Measurements from ENCODE around the gene MAMDC2. TPM values are rescaled to one million over a fixed set of nuclear protein-coding genes. Genes with fewer than 3 reads are reported as not detected.
"Not testable (repeated sequence)": the region's sequence is repeated elsewhere in the genome, so short reads cannot be mapped to it uniquely, and the experiment has no call there.

MAMDC2 gene
- total RNA-seq, 1 donor from 2014 or later = 4.0 TPM

DNA sequence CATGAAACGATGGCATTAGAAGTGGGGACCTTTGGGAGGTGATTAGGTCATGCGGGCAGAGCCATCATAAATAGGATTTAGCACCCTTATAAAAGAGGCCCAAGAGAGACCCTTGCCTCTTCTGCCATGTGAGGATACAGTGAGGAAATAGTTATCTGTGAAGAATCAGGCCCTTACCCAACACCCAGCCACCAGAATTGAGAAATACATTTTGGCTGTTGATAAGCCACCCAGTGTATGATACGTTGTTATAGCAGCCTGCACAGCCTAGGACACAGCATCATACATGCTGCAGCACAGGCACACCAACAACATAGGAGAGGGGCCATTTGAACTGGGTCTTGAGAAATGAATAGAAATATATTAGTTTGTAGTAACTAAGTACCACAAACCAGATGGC, 8.0 kb upstream of the MAMDC2 start:
- H3K27me3 Mint-ChIP-seq = peaks cover 12% of the 10 kb centered on the region

DNA sequence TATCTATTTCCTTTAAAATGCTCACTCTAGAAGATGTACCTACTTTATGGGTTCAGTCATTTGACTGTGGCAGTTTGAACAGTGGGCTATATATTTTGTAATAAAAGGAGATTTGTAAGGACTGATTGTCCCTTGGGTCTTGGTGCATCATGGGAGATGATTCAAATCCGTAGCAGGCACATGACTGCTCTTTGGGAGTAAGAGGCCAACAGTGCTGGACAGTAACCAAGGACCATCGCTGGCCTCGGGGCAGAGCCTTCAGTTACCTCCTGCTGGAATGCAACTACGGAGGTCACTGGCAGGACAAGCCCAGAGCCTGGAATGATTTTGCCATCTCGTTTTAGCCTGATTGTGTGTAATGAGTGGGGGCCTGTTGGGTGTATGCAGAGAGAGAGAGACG, 7.0 kb upstream of the MAMDC2 start:
- no peaks in the 10 kb centered on the region for H3K4me1 Mint-ChIP-seq (ENCODE audit: unreplicated experiment)
- TF ChIP-seq, protein P1, sequence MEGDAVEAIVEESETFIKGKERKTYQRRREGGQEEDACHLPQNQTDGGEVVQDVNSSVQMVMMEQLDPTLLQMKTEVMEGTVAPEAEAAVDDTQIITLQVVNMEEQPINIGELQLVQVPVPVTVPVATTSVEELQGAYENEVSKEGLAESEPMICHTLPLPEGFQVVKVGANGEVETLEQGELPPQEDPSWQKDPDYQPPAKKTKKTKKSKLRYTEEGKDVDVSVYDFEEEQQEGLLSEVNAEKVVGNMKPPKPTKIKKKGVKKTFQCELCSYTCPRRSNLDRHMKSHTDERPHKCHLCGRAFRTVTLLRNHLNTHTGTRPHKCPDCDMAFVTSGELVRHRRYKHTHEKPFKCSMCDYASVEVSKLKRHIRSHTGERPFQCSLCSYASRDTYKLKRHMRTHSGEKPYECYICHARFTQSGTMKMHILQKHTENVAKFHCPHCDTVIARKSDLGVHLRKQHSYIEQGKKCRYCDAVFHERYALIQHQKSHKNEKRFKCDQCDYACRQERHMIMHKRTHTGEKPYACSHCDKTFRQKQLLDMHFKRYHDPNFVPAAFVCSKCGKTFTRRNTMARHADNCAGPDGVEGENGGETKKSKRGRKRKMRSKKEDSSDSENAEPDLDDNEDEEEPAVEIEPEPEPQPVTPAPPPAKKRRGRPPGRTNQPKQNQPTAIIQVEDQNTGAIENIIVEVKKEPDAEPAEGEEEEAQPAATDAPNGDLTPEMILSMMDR (conservative IDR thresholded peaks at IDR 0.05) = no peak
- peaks cover 6% of the 10 kb centered on the region for H3K36me3 Mint-ChIP-seq
- peaks cover 14% of the 10 kb centered on the region for H3K27me3 Mint-ChIP-seq
- H3K9me3 Mint-ChIP-seq = no peaks in the 10 kb centered on the region
- H3K27ac Mint-ChIP-seq = no peak overlapping the region
- DNase-seq (ENCODE audit: extremely low spot score, unreplicated experiment) = no peak
- H3K4me3 Mint-ChIP-seq = no peak overlapping the region

More for the DNA sequence above, 8.0 kb upstream of the MAMDC2 start:
- TF ChIP-seq, protein P1 (conservative IDR thresholded peaks at IDR 0.05) = no peak
- Mint-ChIP-seq H3K4me3 (no peak overlapping the region), H3K9me3 (no peaks in the 10 kb centered on the region), H3K36me3 (peaks cover 6% of the 10 kb centered on the region), H3K27ac (no peak overlapping the region), H3K4me1 (ENCODE audit: unreplicated experiment) (no peaks in the 10 kb centered on the region)
- no peak for DNase-seq (ENCODE audit: extremely low spot score, unreplicated experiment)

DNA sequence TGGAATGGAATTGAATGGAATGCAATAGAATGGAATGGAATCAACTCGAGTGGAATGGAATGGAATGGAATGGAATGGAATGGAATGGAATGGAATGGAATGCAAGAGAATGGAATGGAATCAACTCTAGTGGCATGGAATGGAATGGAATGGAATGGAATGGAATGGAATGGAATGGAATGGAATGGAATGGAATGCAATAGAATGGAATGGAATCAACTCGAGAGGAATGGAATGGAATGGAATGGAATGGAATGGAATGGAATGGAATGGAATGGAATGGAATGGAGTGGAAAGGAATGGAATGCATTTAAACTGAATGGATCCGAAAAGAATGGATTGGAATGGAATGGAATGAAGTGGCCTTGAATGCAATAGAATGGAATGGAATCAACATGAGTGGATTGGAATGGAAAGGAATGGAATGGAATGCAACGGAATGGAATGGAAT, 5.5 kb upstream of the MAMDC2 start:
- H3K4me3 Mint-ChIP-seq; DNase-seq (ENCODE audit: extremely low spot score, unreplicated experiment); H3K27ac Mint-ChIP-seq; H3K36me3 Mint-ChIP-seq; H3K4me1 Mint-ChIP-seq (ENCODE audit: unreplicated experiment); H3K9me3 Mint-ChIP-seq: not testable (repeated sequence)
- peaks cover 26% of the 10 kb centered on the region for H3K27me3 Mint-ChIP-seq

DNA sequence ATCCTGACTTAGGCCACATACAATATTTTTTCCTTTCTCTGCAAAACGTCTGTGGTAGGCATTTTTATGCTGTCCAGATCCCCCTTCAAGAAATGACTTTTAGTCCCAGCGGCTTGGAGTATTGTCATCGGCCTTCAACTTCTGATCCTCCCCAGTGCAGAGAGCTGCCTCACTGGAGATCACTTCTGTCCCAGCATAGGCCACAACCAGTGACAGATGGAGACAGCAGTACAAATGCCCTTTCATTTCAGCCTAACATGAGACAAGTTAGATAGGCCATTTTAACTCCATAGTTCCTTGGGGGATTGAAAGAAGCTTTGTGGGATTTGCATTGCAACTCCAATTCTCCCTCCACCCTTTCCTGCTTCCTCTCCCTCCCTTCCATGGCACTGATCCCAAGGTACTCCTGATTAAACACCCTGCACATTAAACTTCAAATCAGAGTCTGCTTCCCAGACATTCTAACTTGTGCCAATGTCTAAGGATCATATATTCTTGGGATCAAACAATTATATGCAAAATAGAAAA, 3.2 kb upstream of the MAMDC2 start:
- Mint-ChIP-seq H3K27me3 (peaks cover 47% of the 10 kb centered on the region), H3K27ac (no peak overlapping the region), H3K9me3 (no peaks in the 10 kb centered on the region), H3K4me3 (no peak overlapping the region), H3K4me1 (ENCODE audit: unreplicated experiment) (peaks cover 11% of the 10 kb centered on the region), H3K36me3 (peaks cover 6% of the 10 kb centered on the region)
- TF ChIP-seq, protein P1 (conservative IDR thresholded peaks at IDR 0.05) = no peak
- no peak for DNase-seq (ENCODE audit: extremely low spot score, unreplicated experiment)

DNA sequence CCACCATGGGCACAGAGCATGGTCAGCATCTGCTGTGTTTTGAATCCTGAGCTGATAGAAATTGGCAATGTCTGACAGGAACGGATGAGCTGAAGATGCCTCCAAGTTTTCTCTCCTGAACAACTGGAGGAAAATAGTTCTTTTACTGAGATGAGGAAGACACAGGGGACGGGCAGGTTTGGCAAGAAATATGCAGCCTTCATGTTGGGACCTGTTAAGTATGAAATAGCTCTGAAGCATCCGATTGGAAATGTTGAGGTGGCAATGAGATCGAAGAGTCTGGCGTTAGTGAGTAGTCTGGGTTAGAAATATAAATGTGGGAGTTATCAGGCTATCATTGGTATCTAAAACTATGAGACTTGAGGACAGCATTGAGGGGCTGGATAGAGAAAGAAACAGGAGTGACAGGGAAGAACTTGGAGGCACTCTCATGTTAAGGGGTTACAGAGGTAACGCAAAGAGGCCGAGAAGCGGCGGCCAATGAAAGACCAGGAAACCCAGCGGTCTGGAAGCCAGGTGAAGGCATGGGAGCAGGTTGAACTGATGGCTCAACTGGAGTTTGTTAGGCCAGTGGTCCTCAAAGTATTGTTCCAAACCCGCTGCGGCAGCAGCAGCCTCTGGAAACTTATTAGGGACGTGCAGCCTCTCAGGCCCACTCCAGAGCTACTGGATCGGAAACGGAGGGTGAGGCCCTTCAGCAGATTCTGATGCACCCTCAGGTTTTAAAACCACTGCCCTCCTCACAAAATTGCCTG, 1.0 kb upstream of the MAMDC2 start:
- Mint-ChIP-seq H3K27me3 (peaks cover 57% of the 10 kb centered on the region), H3K27ac (no peak overlapping the region), H3K36me3 (peaks cover 6% of the 10 kb centered on the region), H3K4me1 (ENCODE audit: unreplicated experiment) (peaks cover 11% of the 10 kb centered on the region), H3K9me3 (no peaks in the 10 kb centered on the region), H3K4me3 (peak overlapping the region; percentile 71)
- TF ChIP-seq, protein P1 (conservative IDR thresholded peaks at IDR 0.05) = no peak
- DNase-seq (ENCODE audit: extremely low spot score, unreplicated experiment) = no peak

DNA sequence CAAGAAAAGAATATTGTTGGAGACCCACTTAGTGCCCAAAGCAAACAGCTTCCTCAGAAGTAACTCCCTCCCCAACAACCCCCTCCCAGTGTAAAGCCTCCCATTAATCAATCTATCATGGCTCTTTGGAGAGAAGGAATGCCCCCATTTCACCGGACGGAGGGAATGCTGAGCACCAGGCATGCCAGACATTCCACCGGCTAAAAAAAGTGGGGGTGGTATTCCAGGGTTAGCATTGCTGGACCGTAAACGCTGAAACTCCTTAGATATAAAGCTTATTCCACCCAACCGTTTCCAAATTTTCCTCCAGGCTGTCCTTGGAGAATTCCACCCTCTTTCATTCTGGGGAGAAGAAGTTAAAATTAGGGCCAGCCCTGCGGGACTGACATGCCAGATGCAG, 363 bp upstream of the MAMDC2 start:
- H3K36me3 Mint-ChIP-seq = peaks cover 1% of the 10 kb centered on the region
- peaks cover 11% of the 10 kb centered on the region for H3K4me1 Mint-ChIP-seq (ENCODE audit: unreplicated experiment)
- TF ChIP-seq, protein P1 (conservative IDR thresholded peaks at IDR 0.05) = no peak
- H3K27me3 Mint-ChIP-seq = peaks cover 56% of the 10 kb centered on the region
- no peak for DNase-seq (ENCODE audit: extremely low spot score, unreplicated experiment)
- no peak overlapping the region for H3K27ac Mint-ChIP-seq
- no peaks in the 10 kb centered on the region for H3K9me3 Mint-ChIP-seq
- peak overlapping the region; percentile 83 for H3K4me3 Mint-ChIP-seq
